ENCODE results near the gene DOHH.
"Not testable (repeated sequence)": the region's sequence is repeated elsewhere in the genome, so short reads cannot be mapped to it uniquely, and the experiment has no call there.

DOHH gene

DNA sequence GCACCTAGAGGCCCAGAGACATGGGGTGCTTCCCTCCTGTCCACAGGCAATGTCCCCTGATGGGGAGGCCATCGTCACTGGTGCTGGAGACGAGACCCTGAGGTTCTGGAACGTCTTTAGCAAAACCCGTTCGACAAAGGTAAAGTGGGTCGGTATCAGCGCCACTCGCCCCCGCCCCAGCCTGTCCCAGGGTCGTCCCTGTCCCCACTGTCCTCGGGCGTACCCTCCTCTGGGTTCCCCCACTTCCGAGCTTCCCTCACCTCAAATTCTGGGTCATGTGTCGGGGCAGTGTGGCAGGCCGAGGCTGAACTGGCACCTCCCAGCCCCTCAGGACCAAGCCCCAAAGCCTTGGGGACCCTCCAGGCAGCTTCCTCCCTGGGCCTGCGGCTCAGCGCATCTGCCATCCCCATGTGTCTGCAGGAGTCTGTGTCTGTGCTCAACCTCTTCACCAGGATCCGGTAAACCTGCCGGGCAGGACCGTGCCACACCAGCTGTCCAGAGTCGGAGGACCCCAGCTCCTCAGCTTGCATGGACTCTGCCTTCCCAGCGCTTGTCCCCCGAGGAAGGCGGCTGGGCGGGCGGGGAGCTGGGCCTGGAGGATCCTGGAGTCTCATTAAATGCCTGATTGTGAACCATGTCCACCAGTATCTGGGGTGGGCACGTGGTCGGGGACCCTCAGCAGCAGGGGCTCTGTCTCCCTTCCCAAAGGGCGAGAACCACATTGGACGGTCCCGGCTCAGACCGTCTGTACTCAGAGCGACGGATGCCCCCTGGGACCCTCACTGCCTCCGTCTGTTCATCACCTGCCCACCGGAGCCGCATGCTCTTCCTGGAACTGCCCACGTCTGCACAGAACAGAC is 34.1 kb upstream of the DOHH start:
- DNase-seq (ENCODE audit: low spot score): no peak

DNA sequence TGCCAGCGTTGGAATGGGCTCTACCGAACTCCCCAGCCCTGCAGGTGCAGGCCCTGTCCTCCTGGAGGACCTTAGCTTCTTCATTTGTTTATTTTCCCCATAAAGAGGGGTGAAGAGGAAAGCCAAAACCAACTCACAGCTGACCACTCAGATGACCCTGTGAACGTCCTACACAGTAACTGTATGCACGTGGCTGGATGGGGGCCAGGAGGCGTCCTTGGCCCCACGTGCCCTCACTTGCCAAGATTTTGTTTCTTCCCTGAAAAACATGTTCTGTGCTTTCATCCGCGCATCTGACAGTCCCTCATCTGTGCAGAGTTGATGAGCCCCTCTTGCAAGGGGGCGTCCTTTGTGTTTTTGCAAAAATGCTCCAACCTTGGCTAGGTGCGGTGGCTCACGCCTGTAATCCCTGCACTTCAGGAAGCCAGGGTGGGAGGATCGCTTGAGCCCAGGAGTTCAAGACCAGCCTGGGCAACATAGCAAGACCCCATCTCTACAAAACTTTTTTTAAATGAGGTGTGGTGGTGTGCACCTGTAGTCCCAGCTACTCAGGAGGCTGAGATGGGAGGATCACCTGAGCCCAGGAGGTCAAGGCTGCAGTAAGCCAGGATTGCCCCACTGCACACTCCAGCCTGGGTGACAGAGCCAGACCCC is 33.2 kb upstream of the DOHH start:
- no peak for DNase-seq (ENCODE audit: low spot score)

DNA sequence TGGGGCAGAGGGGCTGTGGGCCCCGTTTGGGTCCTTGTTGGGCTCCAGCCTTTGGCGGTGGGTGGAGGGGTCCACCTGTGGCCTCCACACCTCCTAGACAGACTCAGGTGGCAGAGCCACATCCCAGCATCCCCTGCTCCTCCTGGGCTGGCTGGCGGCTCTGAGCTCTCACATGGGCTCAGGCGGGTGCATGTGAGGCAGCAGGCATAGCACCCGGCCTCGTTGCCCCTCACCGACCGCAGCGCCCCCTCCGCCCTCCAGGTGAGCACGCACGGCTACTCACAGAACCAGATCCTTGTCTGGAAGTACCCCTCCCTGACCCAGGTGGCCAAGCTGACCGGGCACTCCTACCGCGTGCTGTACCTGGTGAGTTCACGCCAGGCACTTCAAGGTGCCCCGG is 32.6 kb upstream of the DOHH start:
- no peak for DNase-seq (ENCODE audit: low spot score)

DNA sequence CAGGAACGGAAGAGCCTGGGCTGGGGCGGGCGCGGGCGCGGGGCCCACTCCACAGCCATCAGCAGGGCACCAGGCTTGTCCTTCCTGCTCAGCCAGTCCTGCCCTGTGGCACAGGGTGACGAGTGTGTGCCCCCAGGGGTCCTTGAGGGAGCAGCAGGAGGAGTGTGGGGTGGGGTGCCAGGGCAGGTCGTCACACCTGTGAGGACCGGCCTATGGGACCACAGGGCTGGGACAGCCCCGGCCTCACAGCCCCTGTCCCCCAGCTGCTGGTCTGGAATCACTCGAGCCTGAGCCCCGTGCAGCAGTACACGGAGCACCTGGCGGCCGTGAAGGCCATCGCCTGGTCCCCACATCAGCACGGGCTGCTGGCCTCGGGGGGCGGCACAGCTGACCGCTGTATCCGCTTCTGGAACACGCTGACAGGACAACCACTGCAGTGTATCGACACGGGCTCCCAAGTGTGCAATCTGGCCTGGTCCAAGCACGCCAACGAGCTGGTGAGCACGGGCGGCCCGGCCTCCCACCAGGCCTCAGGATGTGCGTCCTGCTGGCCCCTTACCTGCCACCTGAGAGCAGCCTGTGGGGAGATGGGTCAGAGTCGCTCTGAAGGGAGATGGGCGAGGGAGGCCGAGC is 31.8 kb upstream of the DOHH start:
- no peak for DNase-seq (ENCODE audit: low spot score)

DNA sequence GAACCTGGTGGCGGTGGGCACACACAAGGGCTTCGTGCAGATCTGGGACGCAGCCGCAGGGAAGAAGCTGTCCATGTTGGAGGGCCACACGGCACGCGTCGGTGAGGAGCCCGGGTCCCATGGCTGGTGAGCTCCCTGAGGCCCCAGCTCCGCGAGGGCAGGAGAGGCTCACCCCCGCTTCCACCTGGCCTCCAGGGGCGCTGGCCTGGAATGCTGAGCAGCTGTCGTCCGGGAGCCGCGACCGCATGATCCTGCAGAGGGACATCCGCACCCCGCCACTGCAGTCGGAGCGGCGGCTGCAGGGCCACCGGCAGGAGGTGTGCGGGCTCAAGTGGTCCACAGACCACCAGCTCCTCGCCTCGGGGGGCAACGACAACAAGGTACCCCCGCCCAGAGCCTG is 31.2 kb upstream of the DOHH start:
- DNase-seq (ENCODE audit: low spot score): no peak

- DNase-seq (ENCODE audit: low spot score): no peak
Observed at GRCh38 chr19:3530389-3530788, 29.9 kb upstream of the DOHH start.

GRCh38 chr19:3529299-3529698 is 28.8 kb upstream of the DOHH start:
- DNase-seq (ENCODE audit: low spot score): not testable (repeated sequence)

- no peak for DNase-seq (ENCODE audit: low spot score)
Observed at GRCh38 chr19:3528539-3529211, 28.2 kb upstream of the DOHH start.

DNA sequence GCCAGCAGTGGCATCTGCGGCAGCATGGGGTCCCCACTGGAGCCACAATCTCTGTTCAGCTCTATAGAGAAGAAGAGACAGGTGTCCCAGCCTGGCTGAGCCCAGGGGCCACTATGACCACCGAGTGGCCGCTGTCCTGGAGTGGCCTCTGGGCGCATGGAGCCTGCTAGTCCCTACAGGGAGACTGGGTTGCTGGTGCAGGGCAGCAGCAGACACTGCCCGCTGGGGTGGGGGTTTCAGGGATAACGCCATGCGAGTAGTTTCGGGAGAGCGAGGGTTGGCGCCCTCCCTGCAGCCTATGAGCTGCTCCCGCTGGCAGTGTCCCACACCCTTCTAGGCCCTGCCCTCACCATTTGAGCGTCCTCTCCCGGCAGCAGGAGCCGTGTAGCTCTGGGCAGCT is 27.6 kb upstream of the DOHH start:
- DNase-seq (ENCODE audit: low spot score): no peak

GRCh38 chr19:3527238-3527910 is 26.9 kb upstream of the DOHH start:
- no peak for DNase-seq (ENCODE audit: low spot score)

DNA sequence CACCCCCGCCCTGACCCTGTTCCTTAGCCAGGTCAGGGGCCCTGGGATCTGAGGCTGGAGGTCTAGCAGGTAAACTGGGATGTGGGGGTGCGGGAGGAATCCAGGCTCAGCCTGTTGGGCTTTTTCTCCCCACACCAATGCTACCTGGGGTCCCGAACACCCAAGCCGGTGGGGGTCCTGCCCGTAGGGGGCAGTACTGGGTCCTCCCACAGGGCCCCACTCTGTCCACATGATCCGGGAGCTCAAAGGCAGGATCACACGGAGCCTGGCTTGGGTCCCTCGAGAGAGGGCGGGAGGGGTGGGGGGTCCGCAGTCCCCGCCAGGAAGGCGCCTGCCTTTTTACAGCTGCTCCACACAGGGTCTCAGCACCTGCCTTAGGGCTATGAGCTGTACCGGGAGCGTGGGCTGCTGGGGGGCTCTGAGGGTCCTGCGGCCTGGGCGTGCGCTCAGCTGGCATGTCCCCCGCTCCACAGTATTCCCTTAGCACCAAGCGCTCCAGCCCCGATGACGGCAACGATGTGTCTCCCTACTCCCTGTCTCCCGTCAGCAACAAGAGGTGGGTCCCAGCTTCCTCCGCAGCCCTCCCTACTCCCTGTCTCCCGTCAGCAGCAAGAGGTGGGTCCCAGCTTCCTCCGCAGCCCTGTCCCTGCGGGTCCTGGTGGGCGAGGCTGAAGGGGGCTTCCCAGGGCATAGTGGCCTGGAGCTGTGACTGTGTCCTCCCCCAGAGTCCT is 26.2 kb upstream of the DOHH start:
- DNase-seq (ENCODE audit: low spot score): no peak

GRCh38 chr19:3524904-3525451 is 24.5 kb upstream of the DOHH start:
- DNase-seq (ENCODE audit: low spot score): no peak

GRCh38 chr19:3524078-3524842 is 23.8 kb upstream of the DOHH start:
- DNase-seq (ENCODE audit: low spot score): no peak

DNA sequence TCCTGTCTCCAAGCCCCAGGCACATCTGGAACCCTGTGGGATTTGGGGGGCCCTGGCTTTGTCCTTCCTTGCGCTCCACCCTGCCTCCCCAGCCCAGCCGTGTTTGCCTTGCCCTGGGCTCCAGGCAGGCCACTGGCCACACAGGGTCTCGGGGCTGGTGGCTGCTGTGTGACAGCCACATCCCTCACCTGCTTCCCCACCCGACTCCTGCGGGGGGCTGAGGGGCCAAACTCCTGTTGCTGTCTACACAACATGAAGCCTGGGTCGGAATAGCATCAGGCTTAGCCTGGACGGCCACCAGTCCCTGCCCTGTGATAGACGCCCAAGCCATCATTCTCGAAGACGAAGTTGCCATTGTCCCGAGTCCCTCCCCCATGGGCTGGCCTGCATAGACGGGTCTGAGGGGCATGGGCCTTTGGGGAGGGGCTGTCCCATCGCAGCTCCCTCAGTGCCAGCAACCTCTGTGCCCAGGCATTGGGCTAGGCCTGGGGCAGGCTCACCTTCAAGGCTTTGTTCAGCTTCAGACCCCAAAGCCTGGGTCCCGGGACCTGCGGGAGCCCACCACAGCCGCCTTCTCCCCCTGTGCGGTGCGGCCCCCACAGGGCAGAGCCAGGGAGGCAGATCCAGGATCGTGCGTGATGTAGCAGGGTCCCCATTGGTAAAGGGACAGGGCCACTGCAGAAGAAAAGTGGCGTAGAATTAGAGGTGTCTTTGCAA is 23.0 kb upstream of the DOHH start:
- DNase-seq (ENCODE audit: low spot score): no peak

DNA sequence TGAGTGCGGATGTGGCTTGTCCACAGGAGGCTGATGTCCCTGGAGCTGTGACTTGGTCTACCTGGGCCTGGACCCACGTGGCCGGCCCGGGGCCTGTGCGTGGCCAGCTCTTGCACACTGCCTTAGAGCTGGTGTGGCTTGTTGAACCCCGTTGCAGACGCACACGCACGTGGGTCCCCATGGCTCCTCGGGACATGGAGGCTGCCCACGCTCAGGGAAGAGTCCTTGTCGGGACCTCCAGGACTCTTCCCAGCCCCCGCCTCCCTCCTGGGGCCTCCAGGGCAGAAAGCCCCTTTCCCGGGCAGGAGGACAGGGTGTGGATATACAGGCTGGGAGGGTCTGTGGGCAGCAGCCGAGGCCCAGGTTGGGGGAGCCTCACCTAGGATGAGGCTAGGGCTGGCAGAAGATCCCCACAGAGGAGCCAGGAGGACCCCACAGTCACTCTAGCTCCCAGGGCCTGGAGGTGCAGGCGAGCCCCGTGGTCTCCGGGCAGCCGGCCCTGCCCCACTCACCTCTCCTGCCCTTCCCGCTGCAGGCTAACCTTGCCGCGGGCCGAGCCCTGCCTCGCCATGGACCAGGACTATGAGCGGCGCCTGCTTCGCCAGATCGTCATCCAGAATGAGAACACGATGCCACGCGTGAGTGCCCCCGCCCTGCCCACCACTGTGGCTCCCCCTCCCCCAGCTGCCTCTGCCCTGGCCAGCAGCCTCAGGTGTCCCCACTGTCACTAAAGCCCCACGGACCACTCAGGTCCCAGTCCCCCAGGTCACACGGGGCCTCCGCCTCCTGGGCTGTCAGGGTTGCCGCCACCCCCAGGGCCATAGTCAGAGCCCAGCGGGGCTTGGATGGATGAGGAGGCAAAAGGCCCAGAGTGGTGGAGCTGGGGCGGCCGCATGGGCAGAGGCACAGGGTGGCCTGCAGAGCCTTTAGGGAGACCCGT is 22.2 kb upstream of the DOHH start:
- DNase-seq (ENCODE audit: low spot score): no peak

- DNase-seq (ENCODE audit: low spot score): no peak
Observed at GRCh38 chr19:3521104-3521445, 20.6 kb upstream of the DOHH start.

DNA sequence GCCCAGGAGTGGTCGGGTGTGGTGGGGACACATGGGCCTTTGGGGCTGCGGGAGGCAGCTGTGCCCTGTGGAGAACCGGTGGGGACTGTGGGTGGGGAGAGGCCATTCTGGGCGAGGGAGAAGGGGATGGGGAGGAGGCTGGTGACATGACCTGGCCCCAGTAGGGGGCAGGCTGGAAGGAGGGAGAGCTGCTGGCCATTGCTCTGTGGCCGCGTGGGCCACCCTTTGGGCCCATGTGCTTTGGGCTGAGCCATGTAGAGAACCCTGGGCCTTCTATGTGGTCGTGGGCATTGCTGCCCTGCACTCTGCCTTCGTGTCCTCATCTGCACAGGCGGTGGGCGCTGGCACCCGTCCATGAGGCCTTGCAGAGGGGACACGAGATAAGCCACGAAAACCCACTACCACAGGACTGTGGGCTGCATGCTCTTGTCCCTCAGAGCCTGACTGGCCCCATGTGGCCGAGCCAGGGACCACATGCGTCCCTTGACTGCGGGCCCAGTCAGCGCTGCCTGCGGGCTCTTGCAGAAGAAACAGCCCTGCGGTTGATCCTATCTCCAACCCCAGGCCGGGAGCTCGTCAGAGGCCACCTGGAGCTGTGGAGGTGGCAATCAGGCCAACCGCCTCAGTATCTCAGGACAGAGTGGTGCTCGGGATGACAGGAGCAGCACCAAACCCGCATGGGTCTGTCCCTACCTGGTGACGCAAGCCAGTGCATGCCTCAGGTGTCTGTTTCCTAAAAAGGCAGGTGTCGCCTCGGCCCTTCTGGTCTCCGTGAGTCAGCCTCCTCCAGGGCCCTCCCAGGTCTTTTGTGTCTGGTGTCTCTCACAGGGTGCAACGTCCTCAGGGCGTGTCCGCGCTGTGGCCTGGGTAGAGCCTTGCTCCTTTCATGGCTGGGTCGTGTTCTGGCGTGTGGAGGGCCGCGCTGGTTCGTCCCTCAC is 20.0 kb upstream of the DOHH start:
- no peak for DNase-seq (ENCODE audit: low spot score)
